Smooth muscle cell (in vitro differentiated cells): ENCODE data around the gene PACS2. TPM values are rescaled to one million over a fixed set of nuclear protein-coding genes. Genes with fewer than 3 reads are reported as not detected.
"Not testable (repeated sequence)": the region's sequence is repeated elsewhere in the genome, so short reads cannot be mapped to it uniquely, and the experiment has no call there.

Experiments
- DNase-seq: peaks from one replicate; lab custom pipeline; 2025; ENCODE audit not compliant: unreplicated experiment; lab: John Stamatoyannopoulos, UW
- H2AFZ ChIP-seq: fragments of 200-600 bp; sonication (generic); 2 replicates; pipeline ENCODE4 v1.6.0; 2016; ENCODE audit warnings: antibody characterized with exemption, low read depth, mild to moderate bottlenecking
- H3F3A ChIP-seq: fragments of 200-600 bp; sonication (generic); 2 replicates; pipeline ENCODE4 v1.6.0; 2017; ENCODE audit warnings: antibody characterized with exemption, low read depth
- H3K27ac ChIP-seq: fragments of 200-600 bp; sonication (generic); 2 replicates; pipeline ENCODE4 v1.5.1; 2016; ENCODE audit warnings: low read depth, mild to moderate bottlenecking
- H3K27me3 ChIP-seq: fragments of 200-600 bp; sonication (generic); 2 replicates; pipeline ENCODE4 v1.6.1; 2016; ENCODE audit warnings: low read depth, mild to moderate bottlenecking
- H3K36me3 ChIP-seq: fragments of 200-600 bp; sonication (generic); 2 replicates; pipeline ENCODE4 v1.5.1; 2016; ENCODE audit warnings: low read depth
- H3K4me1 ChIP-seq: fragments of 200-600 bp; sonication (generic); 2 replicates; pipeline ENCODE4 v1.5.1; 2016; ENCODE audit warnings: low read depth
- H3K4me2 ChIP-seq: fragments of 200-600 bp; sonication (generic); 2 replicates; pipeline ENCODE4 v1.6.0; 2016; ENCODE audit warnings: mild to moderate bottlenecking
- H3K4me3 ChIP-seq: fragments of 200-600 bp; sonication (generic); 2 replicates; pipeline ENCODE4 v1.5.1; 2016; ENCODE audit warnings: mild to moderate bottlenecking
- H3K79me2 ChIP-seq: fragments of 200-600 bp; sonication (generic); 2 replicates; pipeline ENCODE4 v1.6.0; 2016; ENCODE audit warnings: low read depth, mild to moderate bottlenecking
- H3K9ac ChIP-seq: fragments of 200-600 bp; sonication (generic); 2 replicates; pipeline ENCODE4 v1.6.0; 2016; ENCODE audit warnings: low read depth
- H3K9me3 ChIP-seq: fragments of 200-600 bp; sonication (generic); replicated peaks from 2 replicates; pipeline ENCODE4 v1.5.1; 2016; ENCODE audit warnings: low read depth
- H4K20me1 ChIP-seq: fragments of 200-600 bp; sonication (generic); 2 replicates; pipeline ENCODE4 v1.6.0; 2016; ENCODE audit warnings: low read depth
- WGBS: methylation state at CpG from one replicate; pipeline ENCODE4 v1.1.7; 2016; ENCODE audit warnings: low lambda C conversion rate; 5-methylcytosine and 5-hydroxymethylcytosine counted together
- polyA plus RNA-seq: library from polyadenylated mRNA; unstranded; fragments of >200 nt; fragmentation: Nextera tagmentation; extraction: Ambion mirVana; gene quantifications from 2 replicates; pipeline ENCODE4 v1.2.1, GENCODE V29; 2016
- total RNA-seq: library from RNA; depleted of rRNA; stranded (reverse); fragments of >200 nt; gene quantifications from 2 replicates; pipeline ENCODE4 v1.2.3, GENCODE V29; 2014
- TF ChIP-seq, protein P1 (sequence below): fragments of 200-600 bp; sonication (generic); IDR thresholded peaks from 2 replicates; pipeline ENCODE4 v1.5.1; 2017; ENCODE audit warnings: borderline replicate concordance, mild to moderate bottlenecking, antibody characterized with exemption; ENCODE audit not compliant: insufficient read depth, poor library complexity, severe bottlenecking

The PACS2 gene
- total and polyA plus RNA-seq, 2 experiments from 2014 or later = 36.9 to 49.1 TPM

DNA sequence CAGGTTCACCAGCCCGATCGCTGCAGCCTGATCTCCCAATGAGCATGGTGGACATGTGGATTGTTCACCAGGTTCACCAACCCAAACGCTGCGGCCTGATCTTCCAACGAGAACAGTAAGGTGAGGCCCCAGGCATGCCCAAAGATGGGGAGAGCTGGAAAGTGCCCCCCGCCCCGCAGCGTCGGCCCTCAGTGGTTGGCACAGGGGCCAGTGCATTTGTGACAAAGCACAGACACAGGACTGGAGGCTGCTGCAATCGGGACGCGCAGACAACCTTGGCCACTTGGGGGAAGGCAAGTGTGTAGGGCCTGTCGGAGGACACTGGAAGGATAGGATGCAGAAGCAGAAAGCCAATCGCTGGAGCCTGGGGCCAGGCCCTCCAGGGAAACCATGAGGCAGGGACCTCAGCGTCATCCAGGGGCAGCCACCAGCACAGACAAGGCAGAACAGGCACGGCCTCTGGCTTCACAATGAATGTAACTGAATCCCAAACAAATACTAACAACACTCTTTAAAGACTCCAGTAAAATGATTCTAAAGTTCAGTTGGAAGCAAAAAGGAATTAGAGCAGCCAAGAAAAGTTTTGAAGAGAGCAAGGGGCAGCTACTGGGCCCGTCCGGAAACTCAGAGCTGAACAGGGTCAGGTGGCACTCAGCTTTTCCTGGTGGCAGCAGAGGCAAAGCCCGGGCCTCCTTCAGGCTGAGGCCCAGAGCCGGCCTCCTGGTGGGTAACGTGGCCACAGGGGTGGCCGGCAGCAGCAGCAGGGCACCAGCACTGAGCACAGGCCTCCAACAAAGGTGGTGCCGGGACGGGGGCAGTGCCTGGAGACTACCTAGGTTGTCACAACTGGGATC is 27.1 kb upstream of the PACS2 start:
- H3K4me2 ChIP-seq = no peak overlapping the region
- 92% methylated on average over 24 of the region's 24 CpGs for WGBS
- TF ChIP-seq, protein P1, sequence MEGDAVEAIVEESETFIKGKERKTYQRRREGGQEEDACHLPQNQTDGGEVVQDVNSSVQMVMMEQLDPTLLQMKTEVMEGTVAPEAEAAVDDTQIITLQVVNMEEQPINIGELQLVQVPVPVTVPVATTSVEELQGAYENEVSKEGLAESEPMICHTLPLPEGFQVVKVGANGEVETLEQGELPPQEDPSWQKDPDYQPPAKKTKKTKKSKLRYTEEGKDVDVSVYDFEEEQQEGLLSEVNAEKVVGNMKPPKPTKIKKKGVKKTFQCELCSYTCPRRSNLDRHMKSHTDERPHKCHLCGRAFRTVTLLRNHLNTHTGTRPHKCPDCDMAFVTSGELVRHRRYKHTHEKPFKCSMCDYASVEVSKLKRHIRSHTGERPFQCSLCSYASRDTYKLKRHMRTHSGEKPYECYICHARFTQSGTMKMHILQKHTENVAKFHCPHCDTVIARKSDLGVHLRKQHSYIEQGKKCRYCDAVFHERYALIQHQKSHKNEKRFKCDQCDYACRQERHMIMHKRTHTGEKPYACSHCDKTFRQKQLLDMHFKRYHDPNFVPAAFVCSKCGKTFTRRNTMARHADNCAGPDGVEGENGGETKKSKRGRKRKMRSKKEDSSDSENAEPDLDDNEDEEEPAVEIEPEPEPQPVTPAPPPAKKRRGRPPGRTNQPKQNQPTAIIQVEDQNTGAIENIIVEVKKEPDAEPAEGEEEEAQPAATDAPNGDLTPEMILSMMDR = no peak
- no peak overlapping the region for H3K4me3 ChIP-seq
- no peak overlapping the region for H2AFZ ChIP-seq
- DNase-seq = no peak
- no peaks in the 10 kb centered on the region for H3F3A ChIP-seq
- H3K27me3 ChIP-seq = no peaks in the 10 kb centered on the region
- H3K9ac ChIP-seq = no peak overlapping the region
- H3K79me2 ChIP-seq = peaks cover 33% of the 10 kb centered on the region
- H3K4me1 ChIP-seq = no peaks in the 10 kb centered on the region
- H3K9me3 ChIP-seq = no peaks in the 10 kb centered on the region
- no peak overlapping the region for H3K27ac ChIP-seq
- H3K36me3 ChIP-seq = no peaks in the 10 kb centered on the region
- H4K20me1 ChIP-seq = peaks cover 88% of the 10 kb centered on the region

DNA sequence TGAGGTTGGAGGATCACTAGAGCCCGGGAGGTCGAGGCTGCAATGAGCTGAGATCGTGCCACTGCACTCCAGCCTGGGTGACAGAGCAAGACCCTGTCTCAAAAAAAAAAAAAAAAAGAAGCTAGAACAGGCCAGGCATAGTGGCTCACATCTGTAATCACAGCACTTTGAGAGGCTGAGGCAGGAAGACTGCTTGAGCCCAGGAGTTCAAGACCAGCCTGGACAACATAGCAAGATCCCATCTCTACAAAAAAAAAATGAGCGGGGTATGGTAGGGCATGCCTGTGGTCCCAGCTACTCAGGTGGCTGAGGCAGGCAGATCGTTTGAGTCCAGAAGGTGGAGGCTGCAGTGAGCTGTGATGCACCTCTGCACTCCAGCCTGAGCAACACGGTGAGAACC is 25.6 kb upstream of the PACS2 start:
- not testable (repeated sequence) for H3K9me3 ChIP-seq, H3K4me1 ChIP-seq, H3K27me3 ChIP-seq, H3K36me3 ChIP-seq, H3K4me3 ChIP-seq, H3K9ac ChIP-seq, H3K27ac ChIP-seq, DNase-seq, H3F3A ChIP-seq, H3K4me2 ChIP-seq, H2AFZ ChIP-seq
- Histone ChIP-seq H3K79me2 (peaks cover 46% of the 10 kb centered on the region), H4K20me1 (peaks cover 88% of the 10 kb centered on the region)
- 97% methylated on average over 6 of the region's 6 CpGs for WGBS

DNA sequence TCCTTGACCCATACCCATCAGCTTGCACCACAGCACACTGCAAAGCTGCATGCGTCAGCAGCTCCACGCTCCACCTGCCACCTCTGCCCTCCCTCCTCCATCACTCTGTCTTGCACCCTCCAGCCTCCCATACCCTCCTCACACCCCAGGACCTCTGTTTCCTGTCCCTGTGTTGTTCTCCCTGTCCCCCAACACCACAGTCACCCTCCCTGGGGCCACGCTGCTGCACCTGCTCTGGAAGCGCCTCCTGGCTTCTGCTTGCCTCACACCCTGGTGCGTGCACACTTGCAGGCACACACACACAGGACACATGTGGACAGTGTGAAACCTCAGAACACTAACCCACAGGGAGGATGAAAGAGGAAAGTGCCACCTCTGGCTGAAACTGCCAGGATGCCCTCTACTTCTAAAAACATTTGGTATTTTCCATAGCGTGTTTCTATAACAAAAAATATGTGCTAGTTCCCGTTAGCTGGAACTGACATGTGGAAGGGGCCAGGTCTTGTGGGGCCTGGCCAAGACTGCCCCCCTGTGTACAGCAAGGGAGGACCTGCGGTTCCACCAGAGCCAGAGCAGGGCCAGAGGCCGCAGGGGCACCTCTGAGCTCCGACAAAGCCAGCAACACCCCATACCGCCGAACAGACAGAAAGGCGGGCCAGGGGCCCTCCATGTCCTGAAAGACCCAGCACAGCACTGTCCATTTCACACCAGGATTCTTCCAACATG is 23.8 kb upstream of the PACS2 start:
- DNase-seq = no peak
- no peak overlapping the region for H3K4me2 ChIP-seq
- H3K79me2 ChIP-seq = peaks cover 64% of the 10 kb centered on the region
- H3F3A ChIP-seq = no peaks in the 10 kb centered on the region
- H3K9ac ChIP-seq = no peak overlapping the region
- WGBS = 87% methylated on average over 13 of the region's 13 CpGs
- TF ChIP-seq, protein P1 = no peak
- H3K27me3 ChIP-seq = no peaks in the 10 kb centered on the region
- H3K27ac ChIP-seq = no peak overlapping the region
- H3K4me3 ChIP-seq = no peak overlapping the region
- no peaks in the 10 kb centered on the region for H3K9me3 ChIP-seq
- no peak overlapping the region for H2AFZ ChIP-seq
- no peaks in the 10 kb centered on the region for H3K4me1 ChIP-seq
- no peaks in the 10 kb centered on the region for H3K36me3 ChIP-seq
- H4K20me1 ChIP-seq = peaks cover 90% of the 10 kb centered on the region

DNA sequence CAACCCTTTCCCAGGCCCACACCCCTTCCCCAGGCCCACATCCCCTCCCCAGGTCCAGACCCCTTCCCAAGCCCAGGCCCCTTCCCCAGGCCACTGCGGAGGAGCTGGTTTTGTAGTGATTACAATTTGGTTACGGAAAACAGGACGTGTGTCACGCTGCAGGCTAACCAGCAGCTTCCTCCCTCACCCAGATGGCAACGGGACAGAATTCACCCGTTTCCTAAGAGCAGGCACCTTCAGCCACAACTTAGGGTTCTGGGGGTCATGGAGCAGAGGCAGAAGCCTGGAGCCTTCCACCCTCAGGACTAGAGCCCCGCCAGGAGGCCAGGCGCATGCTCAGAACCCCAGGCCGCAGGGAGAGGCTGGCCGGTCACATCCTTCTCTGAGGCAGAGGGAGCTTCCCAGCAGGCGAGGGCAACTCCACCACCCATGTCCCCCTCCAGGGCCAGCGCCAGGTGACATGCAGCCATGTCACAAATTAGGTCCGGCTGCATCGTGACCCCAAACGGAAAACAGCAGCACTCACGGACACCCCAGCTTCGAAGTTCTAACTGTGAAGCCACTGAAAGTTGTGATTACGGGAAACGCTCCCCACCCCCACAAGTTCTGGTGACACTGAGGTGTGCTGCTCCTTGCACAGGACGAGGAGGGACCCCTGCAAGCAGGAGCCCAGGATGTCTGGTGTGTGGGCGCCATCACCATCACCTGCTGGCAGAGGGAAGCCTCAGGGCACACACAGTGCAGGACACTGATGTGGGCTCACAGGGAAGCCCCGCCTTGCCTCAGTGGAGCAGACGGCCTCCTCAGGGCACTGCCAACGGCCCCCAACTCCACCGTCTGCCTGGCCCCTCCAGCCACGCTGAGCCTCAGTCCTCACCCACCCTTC is 21.5 kb upstream of the PACS2 start:
- Histone ChIP-seq H3K79me2 (peaks cover 87% of the 10 kb centered on the region), H4K20me1 (peaks cover 94% of the 10 kb centered on the region), H3K27me3 (no peaks in the 10 kb centered on the region), H3K4me2 (no peak overlapping the region), H3F3A (no peaks in the 10 kb centered on the region), H3K27ac (no peak overlapping the region), H3K36me3 (no peaks in the 10 kb centered on the region), H3K9me3 (no peaks in the 10 kb centered on the region), H3K9ac (no peak overlapping the region), H3K4me1 (no peaks in the 10 kb centered on the region), H2AFZ (no peak overlapping the region), H3K4me3 (no peak overlapping the region)
- WGBS = 94% methylated on average over 26 of the region's 26 CpGs
- DNase-seq = no peak
- TF ChIP-seq, protein P1 = no peak
